Prostate gland (tissue), 2 donors: Measurements from ENCODE around the gene DKKL1. TPM values are rescaled to one million over a fixed set of nuclear protein-coding genes. Genes with fewer than 3 reads are reported as not detected.
A peak's percentile ranks its signal among the peaks of the same experiment; 100 is the strongest.

Experiments
- DNase-seq: peaks from one replicate; pipeline ENCODE4 v3.0.0-alpha.2; 2019; ENCODE audit warnings: low spot score
- H3K27ac ChIP-seq, 2 donors: fragments of 200-600 bp; sonication (generic); 2 replicates each; pipeline ENCODE4 v1.5.1; 2017 to 2019
- H3K27me3 ChIP-seq: fragments of 200-600 bp; sonication (generic); replicated peaks from 2 replicates; pipeline ENCODE4 v1.5.1; 2019; ENCODE audit not compliant: insufficient read depth
- H3K36me3 ChIP-seq, 2 donors: fragments of 200-600 bp; sonication (generic); 1 replicate in 1 of 2; 2 replicates in 1 of 2; pipeline versions ENCODE4 v1.5.1 to v1.8.1; 2017 to 2019
- H3K4me1 ChIP-seq: fragments of 200-600 bp; sonication (generic); replicated peaks from 2 replicates; pipeline ENCODE4 v1.5.1; 2019
- H3K4me3 ChIP-seq, 2 donors: fragments of 200-600 bp; sonication (generic); 2 replicates each; pipeline ENCODE4 v1.5.1; 2017 to 2019
- H3K9me3 ChIP-seq: fragments of 200-600 bp; sonication (generic); 2 replicates; pipeline ENCODE4 v1.5.1; 2017
- CTCF ChIP-seq, 4 experiments: fragments of 200-600 bp in 2 of 4; fragments of 450-650 bp in 2 of 4; sonication (generic) in 2 of 4; IDR thresholded peaks; 1 replicate in 3 of 4; 2 replicates in 1 of 4; pipeline ENCODE4 v1.5.1; 2016 to 2019; ENCODE audit warnings: antibody characterized with exemption in 4 of 4, mild to moderate bottlenecking in 2 of 4, moderate library complexity in 2 of 4
- POLR2A ChIP-seq: fragments of 450-650 bp; IDR thresholded peaks from one replicate; pipeline ENCODE4 v1.6.1; 2016; ENCODE audit warnings: antibody characterized with exemption, mild to moderate bottlenecking
- POLR2AphosphoS5 ChIP-seq: sonication (generic); formaldehyde crosslinking; IDR thresholded peaks from one replicate; pipeline ENCODE4 v1.6.1; 2017; ENCODE audit warnings: antibody characterized with exemption
- WGBS: methylation state at CpG from one replicate; pipeline ENCODE4 v1.1.5; 2018; 5-methylcytosine and 5-hydroxymethylcytosine counted together
- intact Hi-C: fragments of 100-400 bp; cut with DNase I; formaldehyde crosslinking; loops from one replicate; pipeline ENCODE4 v1.14.2; 2022
- total RNA-seq, 2 donors: library from RNA; depleted of rRNA; stranded (reverse); fragments of >200 nt; gene quantifications; one replicate each; pipeline ENCODE4 v1.1.0, GENCODE V29; 2016

The DKKL1 gene
- total RNA-seq, 2 donors from 2014 or later: 1.0 to 17.8 TPM

- Histone ChIP-seq H3K27me3 (no peaks in the 10 kb centered on the region), H3K36me3 (no peaks in the 10 kb centered on the region), H3K27ac (no peak within 1 kb of the TSS), H3K4me1 (no peaks in the 10 kb centered on the region), H3K4me3 (no peak within 1 kb of the TSS), H3K9me3 (no peaks in the 10 kb centered on the region)
- intact Hi-C loops: no loop called here
- WGBS: 59% methylated on average over 37 of the region's 40 CpGs
- peak; percentile 44 for DNase-seq
- TF ChIP-seq POLR2A (no peak), POLR2AphosphoS5 (peak; percentile 42)
Measured at GRCh38 chr19:49387936-49388372, 24.3 kb downstream of the DKKL1 start, which contains the start of gene KASH5. Gene KASH5, plus strand, starts transcription at chr19:49388249. Its CDS starts 2,635 bp downstream, at chr19:49390884.

GRCh38 chr19:49389406-49389805, 25.7 kb downstream of the DKKL1 start:
- Histone ChIP-seq H3K4me3 (no peak overlapping the region), H3K9me3 (no peaks in the 10 kb centered on the region), H3K36me3 (no peaks in the 10 kb centered on the region), H3K27ac (no peak overlapping the region), H3K27me3 (no peaks in the 10 kb centered on the region), H3K4me1 (no peaks in the 10 kb centered on the region)
- no peak for DNase-seq
- TF ChIP-seq POLR2AphosphoS5: no peak
- TF ChIP-seq POLR2A: no peak
- TF ChIP-seq CTCF (IDR thresholded peaks at IDR 0.05): no peak
- intact Hi-C loops: no loop called here
- WGBS: 85% methylated on average over 20 of the region's 20 CpGs

- whole genome bisulfite sequencing: 55% methylated on average over 26 of the region's 26 CpGs
- no peak for DNase-seq
- no peak overlapping the region for H3K27ac ChIP-seq
- intact Hi-C loops: no loop called here
- TF ChIP-seq POLR2AphosphoS5 (no peak), POLR2A (no peak), CTCF (IDR thresholded peaks at IDR 0.05) (no peak)
- no peak overlapping the region for H3K4me3 ChIP-seq
- H3K9me3 ChIP-seq: no peaks in the 10 kb centered on the region
- H3K27me3 ChIP-seq: no peaks in the 10 kb centered on the region
- H3K36me3 ChIP-seq: no peaks in the 10 kb centered on the region
- no peaks in the 10 kb centered on the region for H3K4me1 ChIP-seq
Measured at GRCh38 chr19:49390131-49390928, 26.7 kb downstream of the DKKL1 start.

GRCh38 chr19:49390929-49391359, 27.3 kb downstream of the DKKL1 start:
- no peaks in the 10 kb centered on the region for H3K27me3 ChIP-seq
- DNase-seq: no peak
- intact Hi-C loops: no loop called here
- H3K27ac ChIP-seq: no peak overlapping the region
- no peak for TF ChIP-seq POLR2AphosphoS5
- no peak for TF ChIP-seq CTCF (IDR thresholded peaks at IDR 0.05)
- TF ChIP-seq POLR2A: no peak
- H3K4me3 ChIP-seq: no peak overlapping the region
- no peaks in the 10 kb centered on the region for H3K36me3 ChIP-seq
- H3K4me1 ChIP-seq: no peaks in the 10 kb centered on the region
- no peaks in the 10 kb centered on the region for H3K9me3 ChIP-seq
- WGBS: 43% methylated on average over 9 of the region's 9 CpGs

- Histone ChIP-seq H3K36me3 (no peaks in the 10 kb centered on the region), H3K4me3 (no peak overlapping the region), H3K9me3 (no peaks in the 10 kb centered on the region), H3K4me1 (no peaks in the 10 kb centered on the region), H3K27me3 (no peaks in the 10 kb centered on the region), H3K27ac (no peak overlapping the region)
- intact Hi-C loops: loop anchor here (2.0 kb wide), 1 partner anchor 51 kb away; no protein-coding TSS in a partner anchor
- TF ChIP-seq POLR2A (no peak), CTCF (IDR thresholded peaks at IDR 0.05) (peak in 3 of 4 experiments; percentile 73 to 87 (median 85)), POLR2AphosphoS5 (peak; percentile 64)
- DNase-seq: peak; percentile 76
- 23% methylated on average over 14 of the region's 14 CpGs for WGBS
Measured at GRCh38 chr19:49391581-49392399, 28.1 kb downstream of the DKKL1 start.
